Measurements from ENCODE around the gene KRT85. TPM values are rescaled to one million over a fixed set of nuclear protein-coding genes. Genes with fewer than 3 reads are reported as not detected.

The KRT85 gene
- total RNA-seq, 2 experiments from 2014 or later: not detected

DNA sequence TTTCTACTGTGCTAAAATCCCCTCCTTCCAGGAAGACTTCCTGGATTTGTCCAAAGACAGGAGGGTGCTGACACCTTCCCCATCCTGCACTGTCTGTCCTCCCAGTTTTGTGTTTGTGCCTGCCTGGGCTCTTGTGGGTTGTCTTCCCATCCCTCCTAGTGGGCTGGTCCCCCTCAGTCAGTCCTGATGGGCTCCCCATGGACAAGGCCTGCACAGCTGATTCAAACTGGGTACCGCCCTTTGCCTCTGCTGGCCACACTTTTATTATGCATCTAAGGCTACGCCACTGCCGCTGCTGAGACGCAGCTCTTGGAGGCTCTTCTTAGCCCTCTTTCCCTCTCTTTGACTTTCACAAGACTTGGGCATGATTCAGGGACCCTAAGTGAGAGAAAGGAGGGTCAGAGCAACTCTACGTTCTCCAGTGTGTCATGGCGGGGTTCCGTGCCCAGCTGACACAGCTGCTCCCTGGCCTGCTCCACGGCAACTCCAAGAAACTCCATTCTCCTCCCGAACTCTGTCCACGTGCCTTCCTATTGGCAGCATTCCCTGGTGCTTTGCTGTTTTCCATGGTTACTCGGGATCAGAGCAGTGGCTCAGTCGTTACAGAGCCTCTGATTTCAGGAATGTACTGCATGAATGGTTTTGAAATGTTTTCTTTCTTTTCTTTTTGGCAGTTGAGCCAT lies 3.8 kb upstream of the KRT85 start:
- POLR2A ChIA-PET: no interaction called here
- CTCF ChIA-PET: no interaction called here

- POLR2A ChIA-PET: no interaction called here
Measured at GRCh38 chr12:52369809-52370208, 2.5 kb upstream of the KRT85 start.

GRCh38 chr12:52369211-52369610 lies 1.9 kb upstream of the KRT85 start:
- ChIA-PET CTCF (no interaction called here), POLR2A (no interaction called here)

More at GRCh38 chr12:52369809-52370208, 2.5 kb upstream of the KRT85 start:
- CTCF ChIA-PET: no interaction called here

- ChIA-PET CTCF (no interaction called here), POLR2A (no interaction called here)
Measured at GRCh38 chr12:52368508-52368907, 1.2 kb upstream of the KRT85 start.

DNA sequence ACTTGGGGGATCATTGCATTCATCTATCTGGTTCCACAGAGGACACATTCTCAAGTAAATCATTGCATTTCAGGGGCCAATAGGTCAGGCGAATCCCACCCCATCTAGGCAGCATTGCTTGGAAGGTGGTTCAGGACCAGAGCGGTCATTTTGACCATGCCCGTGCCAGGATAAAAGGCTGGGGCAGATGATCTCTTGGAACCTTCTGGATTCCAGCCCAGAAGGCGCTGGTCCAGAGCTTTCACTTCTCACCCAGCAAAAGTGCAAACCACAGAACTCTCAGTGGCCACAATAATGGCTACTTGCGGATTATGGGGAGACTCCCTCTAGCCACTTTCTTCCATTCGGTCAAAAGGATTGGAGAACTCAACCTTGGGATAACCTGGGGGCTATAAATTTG lies 595 bp upstream of the KRT85 start:
- ChIA-PET CTCF (no interaction called here), POLR2A (no interaction called here)

DNA sequence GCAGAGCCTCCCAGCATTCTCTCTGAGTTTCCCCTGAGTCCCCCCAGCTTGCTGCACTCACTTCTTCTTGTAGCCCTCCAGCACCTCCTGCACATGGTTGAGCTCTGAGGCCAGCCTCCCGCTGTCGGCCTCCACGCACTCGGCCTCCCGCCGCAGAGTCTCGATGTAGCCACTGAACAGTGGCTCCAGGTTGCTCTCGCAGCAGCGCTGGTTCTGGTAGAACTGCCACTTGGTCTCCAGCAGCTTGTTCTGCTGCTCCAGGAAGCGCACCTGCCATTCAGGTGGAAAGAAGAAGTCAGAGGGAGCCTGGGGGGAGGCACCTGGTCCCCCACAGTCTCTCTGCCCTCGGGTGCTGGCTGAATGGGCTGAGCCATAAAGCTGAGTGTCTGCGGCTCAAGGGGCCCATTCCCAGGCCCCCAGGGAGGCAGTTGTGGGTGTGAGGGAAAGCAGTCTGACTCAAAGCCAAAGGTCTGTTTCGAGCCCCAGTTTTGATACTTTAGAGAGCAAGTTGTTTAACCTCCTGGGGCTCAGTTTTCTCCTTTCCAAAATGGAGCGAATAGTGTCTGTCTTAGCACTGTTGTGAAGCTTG lies 2.3 kb downstream of the KRT85 start:
- CTCF ChIA-PET: interaction anchor here (0.6 to 1.8 kb wide), 2 partner anchors 109 to 515 kb away, joined by 3 to 6 read pairs; no protein-coding TSS in a partner anchor
- POLR2A ChIA-PET: no interaction called here

DNA sequence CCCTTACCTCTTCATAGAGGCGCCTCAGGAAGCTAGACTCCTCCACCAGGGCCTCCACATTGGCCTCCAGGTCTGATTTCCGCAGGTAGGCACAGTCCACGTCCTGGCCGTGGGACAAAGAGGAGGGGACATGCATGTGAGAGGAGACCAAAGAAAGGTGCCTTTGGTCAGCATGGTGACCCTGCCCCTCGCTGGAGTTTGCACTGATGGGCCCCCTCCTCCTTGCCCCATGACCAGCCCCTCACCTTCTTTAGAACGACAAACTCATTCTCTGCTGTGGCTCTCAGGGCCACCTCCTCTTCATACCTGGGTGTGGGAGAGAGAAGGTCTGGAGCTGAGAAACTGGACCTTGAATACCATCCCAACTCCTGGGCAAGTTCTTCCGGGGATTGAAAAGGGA lies 3.2 kb downstream of the KRT85 start:
- ChIA-PET POLR2A (no interaction called here), CTCF (interaction anchor here (0.6 to 1.8 kb wide), 2 partner anchors 516 to 521 kb away, joined by 3 to 6 read pairs; no protein-coding TSS in a partner anchor)

DNA sequence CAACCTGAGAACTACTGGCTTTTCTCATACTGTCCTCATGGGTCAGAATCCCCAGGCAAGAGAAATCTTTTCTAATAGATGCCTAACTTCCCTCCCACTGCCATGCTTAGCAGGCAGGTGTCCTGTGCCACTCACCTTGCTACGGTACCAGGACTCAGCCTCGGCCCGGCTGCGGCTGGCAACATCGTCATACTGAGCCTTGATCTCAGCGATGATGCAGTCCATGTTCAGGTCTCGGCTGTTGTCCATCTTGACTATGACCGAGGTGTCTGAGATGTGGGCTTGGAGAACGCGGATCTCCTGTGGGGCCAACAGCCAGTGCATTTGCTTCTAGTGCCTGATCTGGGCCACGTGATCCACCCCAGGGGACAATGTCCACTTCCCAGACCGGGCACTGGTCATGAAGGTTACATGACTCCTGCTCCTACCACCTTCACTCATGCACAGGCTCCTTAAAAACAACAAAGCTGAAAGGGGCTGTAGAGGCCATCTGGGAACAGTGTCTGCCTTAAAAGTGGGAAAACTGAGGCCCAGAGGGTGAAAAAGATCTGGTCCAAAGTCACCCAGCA lies 4.1 kb downstream of the KRT85 start:
- POLR2A ChIA-PET: no interaction called here
- CTCF ChIA-PET: no interaction called here

- ChIA-PET CTCF (interaction anchor here (0.7 to 1.7 kb wide), 2 partner anchors 34 to 518 kb away, joined by 3 to 4 read pairs; no protein-coding TSS in a partner anchor), POLR2A (no interaction called here)
Measured at GRCh38 chr12:52362118-52362726, 5.1 kb downstream of the KRT85 start.

GRCh38 chr12:52361553-52361952 lies 5.7 kb downstream of the KRT85 start:
- POLR2A ChIA-PET: no interaction called here

GRCh38 chr12:52360663-52361271 lies 6.5 kb downstream of the KRT85 start:
- CTCF ChIA-PET: no interaction called here
- POLR2A ChIA-PET: no interaction called here

More at GRCh38 chr12:52361553-52361952, 5.7 kb downstream of the KRT85 start:
- CTCF ChIA-PET: interaction anchor here (0.7 to 1.7 kb wide), 2 partner anchors 34 to 519 kb away, joined by 3 to 4 read pairs; no protein-coding TSS in a partner anchor

GRCh38 chr12:52360106-52360662 lies 7.1 kb downstream of the KRT85 start:
- POLR2A ChIA-PET: no interaction called here
- CTCF ChIA-PET: no interaction called here

DNA sequence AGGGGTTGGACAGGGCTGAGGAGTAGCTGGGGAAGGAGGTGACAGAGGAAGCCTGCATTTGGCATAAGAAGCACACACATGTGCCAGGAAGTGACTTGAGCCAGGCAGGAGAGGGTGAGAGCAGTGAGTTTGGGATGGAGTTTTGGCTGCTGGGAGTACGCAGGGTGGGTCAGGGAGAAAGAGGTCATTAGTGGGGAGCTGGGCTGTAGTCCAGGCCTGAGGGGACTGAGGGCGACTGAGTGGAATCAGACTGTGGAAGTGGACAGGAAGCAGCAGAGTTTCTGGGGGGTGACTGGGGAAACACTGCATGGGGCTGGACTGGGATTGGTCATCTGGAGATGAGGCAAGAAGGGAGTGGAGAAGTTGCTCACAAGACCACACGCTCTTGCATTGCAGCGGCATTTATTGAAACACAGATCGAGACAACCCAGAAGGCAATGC lies 7.6 kb downstream of the KRT85 start:
- CTCF ChIA-PET: interaction anchor here (1.3 kb wide), 1 partner anchor 203 kb away, joined by 3 read pairs; no protein-coding TSS in a partner anchor
- POLR2A ChIA-PET: no interaction called here

DNA sequence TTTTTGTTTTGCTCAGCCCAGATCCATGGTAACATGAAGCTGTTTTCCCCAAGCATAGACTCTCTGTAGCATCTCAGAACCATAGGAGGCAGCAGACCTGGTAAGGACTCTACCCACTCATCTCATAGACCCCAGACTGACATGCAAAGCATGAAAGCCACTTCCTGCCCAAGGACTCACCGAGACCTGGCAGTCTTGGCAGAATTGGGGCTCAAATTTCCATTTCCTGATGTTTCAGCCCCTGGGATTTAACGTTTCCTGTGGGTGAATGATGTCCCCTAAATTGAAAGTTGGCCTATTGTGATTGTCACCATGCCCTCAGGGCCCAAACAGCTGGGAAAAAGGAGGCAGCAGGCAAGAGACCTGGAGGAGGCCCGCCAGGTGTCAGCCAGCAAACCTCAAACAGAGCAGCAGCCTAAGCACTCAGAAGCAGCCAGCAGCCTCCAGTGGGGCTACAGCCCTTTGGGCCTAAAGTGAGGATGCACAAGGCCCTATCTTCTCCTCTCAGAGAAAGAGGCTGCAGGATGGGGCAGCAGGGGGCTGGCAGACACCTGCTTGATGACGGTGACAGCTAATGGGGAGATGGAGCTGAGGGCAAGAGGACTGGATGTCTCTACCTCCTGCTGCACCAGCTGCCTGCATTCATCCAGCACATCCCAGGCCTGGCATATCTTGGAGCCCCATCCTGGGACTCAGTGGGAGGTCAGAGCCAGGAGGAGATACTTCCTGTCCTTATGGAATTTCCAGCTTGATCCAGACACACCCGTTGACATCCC lies 8.5 kb downstream of the KRT85 start:
- POLR2A ChIA-PET: interaction anchor here (0.6 kb wide), 1 partner anchor 484 kb away, joined by 3 read pairs; no protein-coding TSS in a partner anchor
- CTCF ChIA-PET: interaction anchor here (0.7 to 1.3 kb wide), 2 partner anchors 14 to 202 kb away, joined by 3 to 4 read pairs; no protein-coding TSS in a partner anchor

DNA sequence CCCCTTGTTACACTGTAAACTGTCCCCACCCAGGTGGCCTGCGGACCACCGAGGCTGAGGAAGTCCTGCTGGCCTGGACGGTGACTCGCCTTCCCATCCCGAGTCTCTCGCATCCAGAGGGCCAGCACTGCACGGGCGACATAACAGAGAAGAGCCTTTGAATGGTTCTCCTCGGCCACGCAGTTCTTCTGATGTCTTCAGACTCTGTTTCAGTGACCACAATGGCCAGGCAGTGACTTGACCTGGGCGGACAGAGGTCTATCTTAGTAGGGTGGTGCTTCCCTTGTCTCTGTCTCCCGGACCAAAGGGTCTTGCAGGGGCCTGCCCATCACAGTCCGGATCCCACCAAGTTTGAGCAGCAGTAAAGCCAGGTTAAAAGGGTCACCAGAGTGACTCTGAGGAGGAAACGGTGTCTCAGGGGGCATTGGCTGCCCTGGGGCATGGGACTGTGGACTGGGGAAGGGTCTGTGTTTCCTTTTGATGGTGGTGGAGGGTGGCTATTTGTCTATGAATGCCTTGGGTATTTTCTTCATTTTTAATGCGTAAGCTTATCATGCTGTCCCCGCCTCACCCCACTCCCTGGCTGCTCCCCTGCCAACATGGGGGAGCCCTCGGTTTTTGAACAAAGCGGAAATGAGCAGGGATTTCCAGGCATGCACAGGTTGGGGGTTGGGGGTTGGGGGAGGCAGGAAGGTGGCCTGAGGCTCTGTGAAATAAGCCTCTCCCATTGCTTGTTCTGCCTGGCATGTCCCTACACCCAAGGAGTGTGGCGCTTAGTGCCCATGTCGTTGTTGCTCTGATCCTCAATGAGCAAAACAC lies 10.3 kb downstream of the KRT85 start:
- ChIA-PET POLR2A (no interaction called here), CTCF (no interaction called here)

- CTCF ChIA-PET: no interaction called here
- POLR2A ChIA-PET: no interaction called here
Measured at GRCh38 chr12:52356031-52356761, 11.1 kb downstream of the KRT85 start.

- ChIA-PET POLR2A (no interaction called here), CTCF (interaction anchor here (0.9 kb wide), 1 partner anchor 10 kb away, joined by 3 read pairs; no protein-coding TSS in a partner anchor)
Measured at GRCh38 chr12:52355176-52355575, 12.1 kb downstream of the KRT85 start.

GRCh38 chr12:52354200-52354599 lies 13.1 kb downstream of the KRT85 start:
- CTCF ChIA-PET: no interaction called here
- POLR2A ChIA-PET: no interaction called here

Data from activated CD8-positive, alpha-beta memory T cell treated with anti-CD3 and anti-CD28 coated beads for 36 hours (primary cell).